ENCODE measurements around the gene MLST8.
A peak's percentile ranks its signal among the peaks of the same experiment; 100 is the strongest.

Gene MLST8

DNA sequence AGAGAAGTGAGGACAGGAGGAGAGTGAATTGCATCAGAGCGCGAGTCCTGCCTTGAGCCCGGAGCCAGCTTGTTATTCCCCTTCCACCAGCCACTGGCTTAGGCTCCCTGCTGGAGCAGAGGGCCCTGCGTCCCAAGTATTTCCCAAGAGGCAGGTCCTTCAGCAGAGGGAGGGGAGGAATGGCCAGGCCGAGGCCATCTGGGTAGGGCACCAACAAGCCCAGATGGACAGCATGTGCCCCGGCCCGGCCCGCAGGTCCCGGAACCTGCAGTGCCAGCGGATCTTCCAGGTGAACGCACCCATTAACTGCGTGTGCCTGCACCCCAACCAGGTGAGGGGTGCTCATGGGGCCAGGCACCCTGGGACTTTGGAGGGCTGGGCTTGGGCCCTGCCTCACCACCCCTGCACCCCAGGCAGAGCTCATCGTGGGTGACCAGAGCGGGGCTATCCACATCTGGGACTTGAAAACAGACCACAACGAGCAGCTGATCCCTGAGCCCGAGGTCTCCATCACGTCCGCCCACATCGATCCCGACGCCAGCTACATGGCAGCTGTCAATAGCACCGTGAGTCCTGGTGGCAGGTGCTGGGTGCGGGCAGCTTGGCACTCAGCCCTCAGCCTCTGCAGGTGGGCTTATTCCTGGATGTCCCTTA, 1.7 kb downstream of the MLST8 start:
- Histone ChIP-seq H3K4me1 (ENCODE audit: insufficient read depth, low read length, severe bottlenecking) (peaks cover 25% of the 10 kb centered on the region), H3K79me2 (ENCODE audit: insufficient read depth, low read length) (no peaks in the 10 kb centered on the region), H3K9me3 (ENCODE audit: low read length) (no peaks in the 10 kb centered on the region), H3F3A (ENCODE audit: insufficient read depth, low read length) (no peaks in the 10 kb centered on the region; the same call in 1 of the 2 replicates), H3K9ac (ENCODE audit: low read length) (peak overlapping the region; percentile 96), H4K20me1 (ENCODE audit: insufficient read depth, low read length) (no peaks in the 10 kb centered on the region), H3K4me2 (ENCODE audit: low read length) (peak overlapping the region; percentile 96), H3K27me3 (ENCODE audit: insufficient read depth, low read length) (no peaks in the 10 kb centered on the region), H2AFZ (ENCODE audit: low read length) (no peak overlapping the region), H3K27ac (ENCODE audit: low read depth, low read length, poor library complexity, severe bottlenecking) (peak overlapping the region; percentile 55), H3K36me3 (ENCODE audit: insufficient read depth, low read length) (peaks cover 33% of the 10 kb centered on the region; the same call in 1 of the 2 replicates), H3K9me2 (ENCODE audit: low read depth, low read length) (no peaks in the 10 kb centered on the region), H3K4me3 (ENCODE audit: low read depth, low read length, poor library complexity, severe bottlenecking) (peak overlapping the region; percentile 90)
- TF ChIP-seq, protein P1, sequence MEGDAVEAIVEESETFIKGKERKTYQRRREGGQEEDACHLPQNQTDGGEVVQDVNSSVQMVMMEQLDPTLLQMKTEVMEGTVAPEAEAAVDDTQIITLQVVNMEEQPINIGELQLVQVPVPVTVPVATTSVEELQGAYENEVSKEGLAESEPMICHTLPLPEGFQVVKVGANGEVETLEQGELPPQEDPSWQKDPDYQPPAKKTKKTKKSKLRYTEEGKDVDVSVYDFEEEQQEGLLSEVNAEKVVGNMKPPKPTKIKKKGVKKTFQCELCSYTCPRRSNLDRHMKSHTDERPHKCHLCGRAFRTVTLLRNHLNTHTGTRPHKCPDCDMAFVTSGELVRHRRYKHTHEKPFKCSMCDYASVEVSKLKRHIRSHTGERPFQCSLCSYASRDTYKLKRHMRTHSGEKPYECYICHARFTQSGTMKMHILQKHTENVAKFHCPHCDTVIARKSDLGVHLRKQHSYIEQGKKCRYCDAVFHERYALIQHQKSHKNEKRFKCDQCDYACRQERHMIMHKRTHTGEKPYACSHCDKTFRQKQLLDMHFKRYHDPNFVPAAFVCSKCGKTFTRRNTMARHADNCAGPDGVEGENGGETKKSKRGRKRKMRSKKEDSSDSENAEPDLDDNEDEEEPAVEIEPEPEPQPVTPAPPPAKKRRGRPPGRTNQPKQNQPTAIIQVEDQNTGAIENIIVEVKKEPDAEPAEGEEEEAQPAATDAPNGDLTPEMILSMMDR (IDR thresholded peaks at IDR 0.05; ENCODE audit: low read length), result no peak
- TF ChIP-seq EZH2 (IDR thresholded peaks at IDR 0.05; ENCODE audit: borderline replicate concordance, low read length), result no peak

DNA sequence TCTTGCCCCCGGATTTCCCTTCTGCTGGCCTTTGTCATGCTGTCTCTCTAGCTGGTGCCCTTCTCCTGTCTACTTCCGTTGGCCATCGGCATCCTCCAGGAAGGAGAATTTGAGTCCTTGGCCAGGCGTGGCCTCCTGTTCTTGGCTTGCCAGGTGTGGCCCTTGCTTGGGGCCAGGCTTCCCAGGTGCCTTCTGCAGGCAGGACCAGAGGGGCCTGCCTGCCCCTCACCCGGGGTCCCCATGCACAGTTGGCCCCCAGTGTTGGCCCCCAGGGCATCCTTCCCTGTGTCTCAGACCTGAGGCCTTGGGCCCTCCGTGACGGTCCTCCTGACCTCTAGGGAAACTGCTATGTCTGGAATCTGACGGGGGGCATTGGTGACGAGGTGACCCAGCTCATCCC, 2.6 kb downstream of the MLST8 start:
- peaks cover 34% of the 10 kb centered on the region for H3K4me1 ChIP-seq (ENCODE audit: insufficient read depth, low read length, severe bottlenecking)
- TF ChIP-seq EZH2 (IDR thresholded peaks at IDR 0.05; ENCODE audit: borderline replicate concordance, low read length), result no peak
- no peaks in the 10 kb centered on the region for H3K9me2 ChIP-seq (ENCODE audit: low read depth, low read length)
- H3K79me2 ChIP-seq (ENCODE audit: insufficient read depth, low read length), result no peaks in the 10 kb centered on the region
- no peak overlapping the region for H3K27ac ChIP-seq (ENCODE audit: low read depth, low read length, poor library complexity, severe bottlenecking)
- no peaks in the 10 kb centered on the region for H4K20me1 ChIP-seq (ENCODE audit: insufficient read depth, low read length)
- H3F3A ChIP-seq (ENCODE audit: insufficient read depth, low read length), result no peaks in the 10 kb centered on the region; the same call in 1 of the 2 replicates
- no peaks in the 10 kb centered on the region for H3K9me3 ChIP-seq (ENCODE audit: low read length)
- H3K36me3 ChIP-seq (ENCODE audit: insufficient read depth, low read length), result peaks cover 33% of the 10 kb centered on the region; the same call in 1 of the 2 replicates
- H2AFZ ChIP-seq (ENCODE audit: low read length), result no peak overlapping the region
- H3K4me2 ChIP-seq (ENCODE audit: low read length), result no peak overlapping the region
- no peaks in the 10 kb centered on the region for H3K27me3 ChIP-seq (ENCODE audit: insufficient read depth, low read length)
- H3K9ac ChIP-seq (ENCODE audit: low read length), result no peak overlapping the region
- H3K4me3 ChIP-seq (ENCODE audit: low read depth, low read length, poor library complexity, severe bottlenecking), result no peak overlapping the region

DNA sequence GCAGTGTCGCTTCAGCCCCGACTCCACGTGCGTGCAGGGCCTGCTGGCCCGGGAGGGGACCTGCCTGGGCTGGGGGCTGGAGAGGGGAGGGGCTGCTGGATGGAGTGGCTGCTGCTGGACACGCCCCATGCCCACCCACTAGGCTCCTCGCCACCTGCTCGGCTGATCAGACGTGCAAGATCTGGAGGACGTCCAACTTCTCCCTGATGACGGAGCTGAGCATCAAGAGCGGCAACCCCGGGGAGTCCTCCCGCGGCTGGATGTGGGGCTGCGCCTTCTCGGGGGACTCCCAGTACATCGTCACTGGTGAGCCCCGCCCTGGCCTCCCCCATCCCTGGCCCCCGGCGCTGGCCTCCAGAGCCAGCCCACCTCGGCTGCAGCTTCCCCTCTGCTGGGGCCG, 3.1 kb downstream of the MLST8 start:
- no peak overlapping the region for H2AFZ ChIP-seq (ENCODE audit: low read length)
- no peaks in the 10 kb centered on the region for H4K20me1 ChIP-seq (ENCODE audit: insufficient read depth, low read length)
- no peak overlapping the region for H3K4me2 ChIP-seq (ENCODE audit: low read length)
- no peak overlapping the region for H3K9ac ChIP-seq (ENCODE audit: low read length)
- H3K79me2 ChIP-seq (ENCODE audit: insufficient read depth, low read length), result peaks cover under 1% of the 10 kb centered on the region
- H3K4me1 ChIP-seq (ENCODE audit: insufficient read depth, low read length, severe bottlenecking), result peaks cover 39% of the 10 kb centered on the region
- no peak overlapping the region for H3K4me3 ChIP-seq (ENCODE audit: low read depth, low read length, poor library complexity, severe bottlenecking)
- H3K27ac ChIP-seq (ENCODE audit: low read depth, low read length, poor library complexity, severe bottlenecking), result no peak overlapping the region
- no peaks in the 10 kb centered on the region; the same call in 1 of the 2 replicates for H3F3A ChIP-seq (ENCODE audit: insufficient read depth, low read length)
- no peaks in the 10 kb centered on the region for H3K27me3 ChIP-seq (ENCODE audit: insufficient read depth, low read length)
- TF ChIP-seq, protein P1 (IDR thresholded peaks at IDR 0.05; ENCODE audit: low read length), result no peak
- no peak for TF ChIP-seq EZH2 (IDR thresholded peaks at IDR 0.05; ENCODE audit: borderline replicate concordance, low read length)
- no peaks in the 10 kb centered on the region for H3K9me2 ChIP-seq (ENCODE audit: low read depth, low read length)
- peaks cover 33% of the 10 kb centered on the region; the same call in 1 of the 2 replicates for H3K36me3 ChIP-seq (ENCODE audit: insufficient read depth, low read length)
- H3K9me3 ChIP-seq (ENCODE audit: low read length), result no peaks in the 10 kb centered on the region

DNA sequence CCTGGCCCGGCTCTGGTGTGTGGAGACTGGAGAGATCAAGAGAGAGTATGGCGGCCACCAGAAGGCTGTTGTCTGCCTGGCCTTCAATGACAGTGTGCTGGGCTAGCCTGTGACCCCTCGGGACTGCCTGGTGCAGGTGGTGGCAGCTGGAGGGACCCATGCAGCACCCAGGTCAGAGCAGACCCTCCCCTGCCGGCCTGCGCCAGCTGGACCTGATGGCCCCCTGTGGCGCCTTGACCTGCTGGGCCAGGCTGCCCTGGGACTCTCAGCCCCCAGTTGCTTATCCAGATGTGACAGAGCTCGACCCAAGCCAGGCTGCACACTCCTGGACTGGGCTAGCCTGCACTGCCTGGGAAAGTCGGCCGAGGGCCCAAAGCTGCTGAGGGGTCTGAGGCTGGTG, 3.5 kb downstream of the MLST8 start:
- Histone ChIP-seq H3K36me3 (ENCODE audit: insufficient read depth, low read length) (peaks cover 33% of the 10 kb centered on the region; the same call in 1 of the 2 replicates), H3K4me2 (ENCODE audit: low read length) (no peak overlapping the region)
- no peak for TF ChIP-seq EZH2 (IDR thresholded peaks at IDR 0.05; ENCODE audit: borderline replicate concordance, low read length)
- TF ChIP-seq, protein P1 (IDR thresholded peaks at IDR 0.05; ENCODE audit: low read length), result no peak

More for the DNA sequence above, 3.5 kb downstream of the MLST8 start:
- Histone ChIP-seq H3K79me2 (ENCODE audit: insufficient read depth, low read length) (peaks cover 6% of the 10 kb centered on the region), H3K9ac (ENCODE audit: low read length) (no peak overlapping the region), H3K4me1 (ENCODE audit: insufficient read depth, low read length, severe bottlenecking) (peaks cover 43% of the 10 kb centered on the region), H3F3A (ENCODE audit: insufficient read depth, low read length) (no peaks in the 10 kb centered on the region; the same call in 1 of the 2 replicates), H3K4me3 (ENCODE audit: low read depth, low read length, poor library complexity, severe bottlenecking) (no peak overlapping the region), H3K9me2 (ENCODE audit: low read depth, low read length) (no peaks in the 10 kb centered on the region), H4K20me1 (ENCODE audit: insufficient read depth, low read length) (no peaks in the 10 kb centered on the region), H3K9me3 (ENCODE audit: low read length) (no peaks in the 10 kb centered on the region), H3K27me3 (ENCODE audit: insufficient read depth, low read length) (no peaks in the 10 kb centered on the region), H2AFZ (ENCODE audit: low read length) (no peak overlapping the region), H3K27ac (ENCODE audit: low read depth, low read length, poor library complexity, severe bottlenecking) (no peak overlapping the region)

Data from OCI-LY1 (cell line).